Jurkat, Clone E6-1 (cell line): ENCODE data around the gene DUS3L.

Experiments used
- DNase-seq: peaks from one replicate; pipeline ENCODE4 v3.0.0-alpha.2; 2011; ENCODE audit warnings: low read depth, low spot score
- H3K4me3 ChIP-seq: 2 replicates; pipeline ENCODE4 v1.5.1; 2011; ENCODE audit warnings: mild to moderate bottlenecking, low read length, control low read depth, moderate library complexity

DUS3L gene

DNA sequence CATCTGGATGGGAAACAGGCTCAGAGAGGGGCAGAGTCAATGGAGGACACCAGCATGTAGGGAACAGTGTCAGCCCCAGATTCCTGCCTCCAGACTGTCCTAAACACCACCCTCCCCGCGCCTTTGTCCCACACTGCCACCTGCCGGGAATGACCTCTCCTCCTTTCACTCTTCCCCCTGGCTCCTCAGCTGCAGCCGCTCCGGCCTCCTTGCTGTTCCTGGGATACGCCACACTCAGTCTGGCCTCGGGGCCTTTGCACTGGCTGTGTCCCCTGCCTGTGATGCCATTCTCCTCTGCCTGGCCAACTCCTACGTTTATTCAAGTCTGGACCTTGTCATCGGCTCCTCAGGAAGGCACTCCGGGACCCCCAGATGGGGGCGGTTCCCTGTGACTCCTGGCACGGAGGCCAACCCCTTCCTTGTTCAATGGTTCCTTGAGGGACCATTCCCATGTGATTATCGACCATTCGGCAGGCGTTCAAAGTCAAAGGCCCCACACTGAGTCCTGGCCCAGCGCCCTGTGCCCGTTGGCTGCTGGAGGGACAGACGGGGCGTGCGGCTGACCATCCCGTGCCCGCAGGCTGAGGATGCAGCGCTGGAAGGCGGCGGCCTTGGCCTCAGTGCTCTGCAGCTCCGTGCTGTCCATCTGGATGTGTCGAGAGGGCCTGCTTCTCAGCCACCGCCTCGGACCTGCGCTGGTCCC, 32.8 kb upstream of the DUS3L start:
- DNase-seq: no peak
- no peak overlapping the region for H3K4me3 ChIP-seq

DNA sequence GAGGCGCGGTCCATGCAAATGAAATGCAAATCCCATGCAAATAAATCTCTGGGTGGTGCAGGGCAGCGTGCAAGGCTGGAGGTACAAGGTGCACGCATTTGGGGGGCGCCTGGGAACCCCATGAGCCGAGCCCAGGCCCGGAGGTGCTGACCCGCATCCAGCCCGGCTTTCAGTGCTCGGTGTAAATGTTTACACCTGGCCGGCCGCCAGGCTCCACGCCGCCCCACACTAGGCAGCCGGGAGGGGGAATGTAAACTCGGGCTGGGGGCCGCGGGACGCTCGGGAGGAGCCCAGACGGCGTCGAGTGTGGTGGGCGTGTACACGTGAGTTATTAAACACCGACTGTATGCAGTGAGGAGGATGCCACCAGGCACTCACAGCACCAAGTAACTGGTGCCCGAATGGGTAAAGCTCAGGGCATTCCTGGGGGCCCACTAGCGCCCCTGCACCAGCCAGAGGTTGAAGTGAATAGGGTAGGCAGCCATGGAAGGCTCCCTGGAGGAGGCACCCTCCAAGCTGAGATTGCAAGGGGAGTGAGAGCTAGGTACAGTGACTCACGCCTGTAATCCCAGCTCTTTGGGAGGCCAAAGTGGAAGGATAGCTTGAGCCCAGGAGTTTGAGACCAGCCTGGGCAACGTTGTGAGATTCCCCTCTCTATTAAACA, 31.4 kb upstream of the DUS3L start:
- H3K4me3 ChIP-seq: no peak overlapping the region
- DNase-seq: no peak

DNA sequence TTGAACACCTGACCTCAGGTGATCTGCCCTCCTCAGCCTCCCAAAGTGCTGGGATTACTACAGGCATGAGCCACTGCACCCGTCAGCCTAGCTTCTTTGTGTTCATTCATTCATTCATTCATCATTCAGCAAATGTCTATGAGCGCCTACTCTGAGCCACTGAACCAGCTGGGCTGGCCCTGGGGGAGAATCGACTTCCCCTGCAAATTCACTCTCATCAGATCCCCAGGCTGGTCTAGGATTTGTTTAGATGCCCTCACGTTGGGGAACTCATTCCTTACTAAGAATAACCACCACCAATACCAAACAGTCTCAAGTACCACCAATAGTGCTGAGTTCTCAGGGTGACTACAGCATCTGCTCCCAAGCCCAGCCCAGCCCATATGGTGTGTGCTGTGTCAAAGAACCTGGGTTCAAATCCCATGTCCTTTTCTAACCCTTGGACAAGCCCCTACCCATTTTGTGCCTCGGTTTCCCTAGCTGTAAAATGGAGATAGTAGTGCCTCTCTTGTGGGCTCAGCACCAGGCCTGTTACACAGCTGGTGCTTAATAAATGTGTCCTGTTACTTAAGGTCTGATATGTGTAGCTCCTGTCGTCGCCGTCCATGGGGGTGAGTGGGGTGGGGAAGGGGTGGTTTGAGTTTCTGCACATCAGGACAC, 30.7 kb upstream of the DUS3L start:
- H3K4me3 ChIP-seq: no peak overlapping the region
- no peak for DNase-seq

DNA sequence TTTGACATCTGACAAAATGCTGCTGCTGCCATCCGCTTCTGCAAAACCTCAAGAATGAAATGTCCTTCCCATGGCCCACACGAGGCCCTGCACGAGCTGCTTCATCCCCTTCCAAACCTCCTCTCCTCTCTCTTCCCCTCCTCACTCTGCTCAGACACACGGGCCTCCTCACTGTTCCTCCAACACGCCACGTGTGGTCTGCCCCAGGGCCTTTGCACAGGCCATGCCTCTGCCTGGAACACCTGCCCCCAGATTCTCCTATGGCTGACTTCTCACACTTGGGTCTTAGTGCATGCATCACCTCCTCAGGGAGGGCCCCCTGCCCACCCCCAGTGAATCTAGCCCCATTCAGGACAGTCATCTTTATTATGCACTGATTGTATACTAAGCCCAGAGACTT, 29.8 kb upstream of the DUS3L start:
- DNase-seq: no peak
- H3K4me3 ChIP-seq: no peak overlapping the region

DNA sequence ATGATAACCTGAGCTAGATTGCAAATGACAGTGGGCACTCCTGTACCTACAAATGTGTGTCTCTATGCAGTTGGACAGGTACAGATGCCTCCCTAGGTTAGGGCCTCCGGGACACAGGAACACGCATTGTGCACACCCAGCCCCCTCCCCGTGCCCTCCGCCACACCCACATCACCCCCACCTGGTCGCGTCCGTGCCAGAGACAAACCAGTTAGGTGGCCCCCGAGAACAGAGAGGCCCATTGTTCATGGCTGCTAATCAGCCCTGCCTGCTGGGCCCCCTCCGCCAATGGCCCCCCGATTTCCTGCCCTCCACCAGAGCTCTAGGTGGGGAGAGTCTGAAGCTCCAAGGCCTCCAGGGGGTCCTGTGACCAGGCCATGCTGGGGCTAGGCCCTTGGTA, 27.6 kb upstream of the DUS3L start:
- H3K4me3 ChIP-seq: no peak overlapping the region
- no peak for DNase-seq

DNA sequence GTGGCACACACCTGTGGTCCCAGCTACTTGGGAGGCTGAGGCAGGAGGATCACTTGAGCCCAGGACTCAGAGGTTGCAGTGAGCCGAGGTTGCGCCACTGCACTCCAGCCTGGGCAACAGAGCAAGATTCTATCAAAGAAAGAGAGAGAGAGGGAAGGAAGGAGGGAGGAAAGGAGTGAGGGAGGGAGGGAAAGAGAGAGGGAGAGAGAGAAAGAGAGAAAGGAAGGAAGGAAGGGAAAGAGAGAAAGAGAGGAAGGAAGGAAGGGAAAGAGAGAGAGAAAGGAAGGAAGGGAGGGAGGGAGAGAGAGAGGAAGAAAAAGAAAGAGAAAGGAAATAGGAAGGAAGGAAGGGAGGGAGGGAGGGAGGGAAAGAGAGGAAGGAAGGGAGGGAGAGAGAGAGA, 26.3 kb upstream of the DUS3L start:
- H3K4me3 ChIP-seq: no peak overlapping the region
- no peak for DNase-seq

DNA sequence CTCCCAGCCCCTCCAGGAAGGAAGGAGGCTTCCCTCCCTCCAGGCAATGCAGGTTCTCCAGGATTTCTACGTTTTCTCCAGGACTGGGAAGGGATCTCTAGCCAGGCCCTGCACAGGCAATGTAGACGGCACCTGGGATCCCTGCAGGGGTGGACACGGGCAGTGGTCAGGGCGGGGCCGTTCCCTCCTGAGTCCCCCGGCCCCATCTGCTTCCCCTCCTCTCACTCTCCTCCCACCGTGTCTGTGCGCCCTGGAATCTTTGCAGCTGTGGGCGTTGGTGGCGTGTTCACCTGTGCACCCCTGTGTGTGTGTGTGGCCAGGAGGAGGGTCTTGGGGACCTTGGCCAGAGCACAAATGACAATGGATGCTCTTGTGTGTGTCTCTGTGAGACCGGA, 23.9 kb upstream of the DUS3L start:
- DNase-seq: no peak
- no peak overlapping the region for H3K4me3 ChIP-seq

DNA sequence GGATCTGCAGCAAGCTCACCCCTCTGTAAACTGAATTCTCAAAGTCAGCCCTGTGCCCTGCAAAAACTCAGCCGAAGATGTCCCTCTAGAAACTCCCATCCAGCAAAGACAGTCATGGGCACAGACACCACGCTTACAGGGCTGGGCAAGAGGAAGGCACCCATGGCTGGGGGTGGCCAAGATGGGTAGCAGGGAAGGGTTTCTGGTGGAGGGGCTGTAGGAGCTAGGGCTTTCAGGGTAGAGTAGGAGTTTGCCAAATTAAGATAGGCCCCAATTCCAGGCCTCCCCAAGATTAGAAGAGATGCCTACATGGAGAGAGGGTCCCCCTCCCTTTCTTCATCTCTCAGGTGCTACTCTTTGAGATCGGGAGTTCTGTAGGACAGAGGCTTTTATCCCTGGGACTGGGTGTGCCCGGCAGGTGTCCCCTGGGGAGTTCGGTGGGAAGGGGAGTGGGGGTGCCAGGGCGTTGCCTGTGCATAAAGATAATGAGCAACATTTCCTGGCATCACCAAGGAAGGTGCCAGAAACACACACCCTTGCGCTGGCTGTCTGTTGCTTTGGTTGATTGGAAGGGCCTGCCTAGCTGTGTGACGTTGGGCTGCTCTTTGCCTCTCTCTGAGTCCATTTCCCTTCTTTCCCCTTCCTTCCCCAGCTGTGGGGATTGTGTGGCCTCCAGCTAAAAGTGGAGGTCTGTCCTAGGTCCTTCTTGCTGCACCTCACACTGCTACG, 23.3 kb upstream of the DUS3L start:
- no peak overlapping the region for H3K4me3 ChIP-seq
- DNase-seq: no peak

DNA sequence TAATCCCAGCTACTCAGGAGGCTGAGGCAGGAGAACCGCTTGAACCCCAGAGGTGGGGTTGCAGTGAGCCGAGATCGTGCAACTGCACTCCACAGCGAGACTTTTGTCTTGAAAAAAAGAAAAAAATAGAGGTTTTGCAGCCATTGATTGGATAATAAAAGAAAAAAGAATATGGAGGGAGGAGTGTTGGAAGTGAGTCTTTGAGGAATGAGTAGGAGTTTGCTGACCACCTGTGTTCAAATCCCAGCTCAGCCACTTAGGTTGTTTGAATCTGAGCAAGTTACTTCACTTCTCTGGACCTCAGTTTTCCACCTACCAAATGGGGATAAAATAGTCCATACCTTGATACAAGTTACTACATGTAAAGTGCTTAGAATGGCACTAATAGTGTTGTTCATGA, 20.2 kb upstream of the DUS3L start:
- no peak for DNase-seq
- no peak overlapping the region for H3K4me3 ChIP-seq

DNA sequence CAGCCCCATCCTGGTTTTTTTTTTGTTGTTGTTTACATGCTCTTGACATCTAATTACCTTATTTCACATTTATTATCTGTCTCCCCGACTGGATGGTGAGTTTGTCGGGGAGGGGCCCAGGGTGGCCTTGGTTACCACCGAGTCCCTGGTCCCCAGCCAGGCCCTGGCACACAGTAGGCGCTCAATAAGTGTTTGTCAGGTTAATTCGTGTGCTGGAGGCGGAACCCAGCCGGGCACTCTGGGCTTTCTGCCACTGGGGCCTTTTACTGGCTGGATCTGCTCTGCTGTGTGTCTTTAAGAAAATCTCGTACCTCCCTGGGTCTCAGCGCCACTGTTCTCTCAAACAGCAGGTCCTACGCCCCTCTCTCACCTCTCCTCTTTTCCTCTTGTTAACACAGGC, 18.5 kb upstream of the DUS3L start:
- no peak overlapping the region for H3K4me3 ChIP-seq
- no peak for DNase-seq

DNA sequence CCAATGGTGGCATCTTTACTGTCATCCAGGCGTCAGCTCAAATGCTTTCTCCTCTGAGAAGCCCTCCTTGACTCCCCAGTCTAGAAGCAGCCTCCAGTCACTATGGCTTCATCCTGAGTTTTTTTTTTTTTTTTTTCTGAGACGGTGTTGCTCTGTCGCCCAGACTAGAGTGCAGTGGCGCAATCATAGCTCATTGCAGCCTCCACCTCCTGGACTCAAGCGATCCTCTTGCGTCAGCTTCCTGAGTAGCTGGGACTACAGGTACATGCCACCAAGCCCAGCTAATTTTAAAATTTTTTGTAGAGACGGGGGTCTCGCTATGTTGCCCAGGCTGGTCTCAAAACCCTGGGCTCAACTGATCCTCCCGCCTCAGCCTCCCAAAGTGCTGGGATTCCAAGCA, 18.1 kb upstream of the DUS3L start:
- DNase-seq: no peak
- H3K4me3 ChIP-seq: no peak overlapping the region

DNA sequence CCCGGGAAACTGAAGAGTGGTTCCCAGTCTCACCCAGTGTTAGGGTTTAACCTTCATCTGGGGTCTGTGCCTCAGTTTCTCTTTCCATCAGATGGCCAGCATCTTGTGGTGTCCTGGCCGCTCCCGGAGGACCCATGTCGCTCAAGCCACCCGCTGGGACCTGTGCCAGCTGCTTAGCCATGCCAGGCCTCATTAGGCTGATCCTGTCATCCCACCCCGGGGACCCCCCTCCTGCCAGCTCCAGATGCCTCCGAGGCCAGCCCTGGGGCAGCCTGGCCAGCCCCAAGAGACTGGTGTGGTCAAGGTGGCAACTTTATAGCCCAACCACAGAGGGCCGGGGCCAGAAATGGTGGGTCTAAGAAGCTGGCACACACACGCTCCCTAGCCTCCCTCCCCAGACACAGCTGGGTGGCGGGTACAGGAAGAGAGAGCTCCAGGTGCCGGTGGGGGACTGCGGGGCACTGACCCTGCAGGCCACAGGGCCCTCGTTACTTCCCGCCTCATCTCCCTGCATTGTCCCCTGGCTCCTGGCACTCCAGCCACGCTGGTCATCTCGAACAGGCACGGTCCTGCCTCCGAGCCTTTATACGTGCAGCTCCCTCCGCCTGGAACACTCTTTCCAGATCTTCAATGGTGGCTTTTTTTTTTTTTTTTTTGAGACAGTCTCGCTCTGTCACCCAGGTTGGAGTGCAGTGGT, 17.3 kb upstream of the DUS3L start:
- no peak overlapping the region for H3K4me3 ChIP-seq
- DNase-seq: no peak

DNA sequence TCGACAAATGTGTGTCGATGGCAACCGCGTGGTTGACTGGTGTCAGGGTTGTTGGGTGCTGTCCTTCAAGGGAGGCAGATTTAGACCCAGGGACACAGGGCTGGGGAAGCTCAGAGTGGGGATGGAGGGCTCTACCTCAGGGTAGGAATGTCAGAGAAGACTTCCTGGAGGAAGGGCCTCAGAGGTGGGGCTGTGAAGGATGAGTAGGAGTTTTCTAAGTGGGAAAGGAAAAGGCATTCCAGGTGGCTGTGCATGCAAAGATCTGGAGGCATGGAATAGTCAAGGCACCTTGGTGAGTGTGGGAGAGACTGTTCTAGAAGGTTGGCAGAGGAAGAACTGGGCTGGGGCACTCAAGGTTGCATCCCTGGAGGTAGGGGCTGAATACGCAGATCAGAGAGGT, 15.9 kb upstream of the DUS3L start:
- no peak overlapping the region for H3K4me3 ChIP-seq
- DNase-seq: no peak

DNA sequence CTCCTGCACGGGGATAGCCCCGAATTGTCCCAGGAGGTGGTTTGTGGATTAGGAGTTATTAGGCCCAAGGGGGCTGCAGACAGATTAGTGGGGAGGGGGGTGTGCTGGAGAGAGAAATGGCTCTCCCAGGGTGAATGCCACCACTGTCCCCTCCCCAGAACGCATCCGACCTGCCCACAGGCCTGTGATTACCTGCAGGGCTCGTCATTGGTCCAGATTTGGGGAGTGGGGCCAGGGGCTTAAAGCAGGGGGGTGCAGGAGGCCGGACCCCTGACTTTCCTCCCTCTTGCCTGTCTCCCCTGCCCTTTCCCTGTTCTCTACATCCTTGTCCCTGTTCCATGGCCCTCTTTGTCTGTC, 15.1 kb upstream of the DUS3L start:
- DNase-seq: no peak
- H3K4me3 ChIP-seq: no peak overlapping the region

DNA sequence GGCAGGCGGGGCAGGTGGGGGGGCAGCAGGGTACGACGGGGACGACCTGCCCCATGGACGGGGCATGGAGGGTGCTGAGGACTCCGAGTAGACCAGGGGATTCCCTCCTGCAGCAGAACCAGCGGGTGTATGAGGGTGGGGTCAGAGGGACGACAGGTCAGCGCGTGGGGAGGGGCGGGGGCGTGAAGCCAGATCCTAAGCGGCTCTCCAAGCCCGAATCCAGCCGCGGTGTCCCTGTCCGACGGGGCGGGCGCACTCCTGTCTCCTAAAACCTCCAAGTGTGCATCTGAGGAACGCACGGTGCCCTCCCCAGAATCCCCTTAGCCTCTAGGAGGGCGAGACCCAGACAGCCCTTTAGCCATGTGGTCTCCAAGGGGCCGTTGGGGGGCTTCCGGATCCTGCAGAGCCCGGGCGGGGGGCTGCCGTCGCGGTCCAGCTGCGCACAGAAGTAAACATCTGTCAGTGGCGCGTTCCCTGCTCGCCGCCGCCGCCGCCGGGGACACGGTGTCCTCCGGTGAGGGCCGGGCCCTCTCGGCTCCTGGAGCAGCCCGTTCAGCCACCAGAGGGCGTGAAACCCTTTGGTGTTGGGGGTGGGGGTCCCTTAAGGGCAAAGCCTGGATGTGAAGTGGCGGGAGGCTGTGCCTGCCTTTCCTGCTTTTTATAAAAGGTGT, 14.6 kb upstream of the DUS3L start:
- DNase-seq: no peak
- H3K4me3 ChIP-seq: peak overlapping the region; percentile 15; the same call in 1 of the 2 replicates

DNA sequence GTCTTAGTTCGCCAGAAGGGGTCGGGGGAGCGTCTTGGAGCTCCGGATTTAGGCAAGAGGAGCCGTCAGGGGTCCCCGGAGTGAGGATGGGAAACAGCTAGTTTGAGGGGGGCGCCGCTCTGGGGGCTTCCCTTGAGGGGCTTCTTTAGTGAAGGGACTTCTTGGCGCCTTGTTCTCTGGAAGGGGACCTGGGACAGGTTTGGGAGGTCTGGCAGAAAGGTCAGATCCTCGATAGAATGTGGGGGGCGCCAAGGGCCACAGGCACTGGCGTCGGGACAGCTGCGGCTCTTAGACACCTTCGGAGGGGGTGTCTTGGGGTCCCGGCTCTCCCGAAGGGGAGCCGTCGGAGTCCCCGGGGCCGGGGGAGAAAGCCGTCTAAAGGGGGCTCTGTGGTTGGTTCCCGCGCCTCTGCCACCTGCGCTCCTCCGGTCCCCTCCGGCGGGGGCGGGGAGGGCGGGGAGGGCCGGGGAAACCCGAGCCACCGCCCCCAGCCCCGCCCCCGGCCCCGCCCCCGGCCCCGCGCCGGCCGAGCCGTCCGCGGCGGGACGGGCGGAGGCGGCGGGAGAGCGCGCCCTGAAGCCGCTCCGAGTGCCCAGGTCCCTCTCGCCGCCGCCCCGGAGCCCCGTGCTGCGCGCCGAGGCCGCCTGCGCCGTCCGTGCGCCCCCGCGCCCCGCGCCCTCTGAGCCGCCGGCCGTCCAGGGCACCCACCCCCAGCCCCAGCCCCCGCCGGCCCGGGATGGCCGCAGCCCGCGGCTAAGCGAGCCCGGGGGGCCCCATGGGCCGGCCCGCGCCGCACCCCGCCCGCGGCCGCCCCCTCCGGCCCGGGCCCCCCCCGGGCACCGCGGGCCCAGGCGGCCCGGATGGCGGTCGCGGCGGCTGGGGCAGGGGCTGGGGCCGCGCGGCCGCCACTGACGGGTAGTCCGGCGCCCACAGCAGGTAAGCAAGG, 13.8 kb upstream of the DUS3L start, which contains the start of gene NRTN:
Gene NRTN (plus strand): TSS at position 552 of the 946 bp plus-strand sequence. CDS start 19,099 bp downstream, outside the sequence.
- peak within 1 kb of the TSS; percentile 37 for H3K4me3 ChIP-seq
- DNase-seq: no peak

DNA sequence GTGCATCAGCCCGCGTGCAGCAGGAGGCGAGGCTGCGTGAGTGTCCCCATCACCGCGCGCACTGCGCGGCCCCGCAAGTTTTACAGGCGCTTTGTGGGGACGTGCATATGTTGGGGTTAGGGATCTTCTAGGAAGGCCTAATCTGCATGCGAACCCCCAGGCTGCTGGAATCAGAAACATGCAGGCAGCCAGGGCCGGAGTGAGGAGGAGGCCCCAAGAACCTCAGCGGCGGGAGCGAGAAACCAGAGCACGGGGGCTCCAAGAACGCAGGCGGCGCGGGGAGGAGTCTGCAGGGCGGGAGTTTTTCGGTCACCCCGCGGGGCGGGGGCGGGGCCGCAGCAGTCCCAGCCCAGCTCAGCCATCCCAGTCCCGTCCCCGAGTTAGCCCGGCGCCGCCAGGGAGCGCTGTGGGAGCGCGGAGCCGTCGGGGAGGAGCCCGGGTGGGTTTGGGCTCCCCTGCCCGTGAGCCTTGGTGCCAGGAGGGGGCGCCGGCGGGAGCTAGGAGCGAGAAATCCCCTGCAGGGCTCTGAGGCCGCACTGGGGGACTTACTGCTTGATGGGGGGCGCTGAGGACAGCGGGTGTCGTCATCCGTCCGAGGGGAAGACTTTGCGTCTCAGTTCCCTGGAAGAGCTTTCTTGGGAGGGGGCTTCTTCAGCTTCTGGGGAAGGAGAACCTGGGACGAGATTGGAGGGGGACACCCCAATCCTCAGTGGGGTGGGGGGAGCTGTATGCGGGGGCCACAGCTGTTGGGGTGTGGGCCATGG, 13.0 kb upstream of the DUS3L start:
- DNase-seq: peak; percentile 87

More for the DNA sequence above, 13.0 kb upstream of the DUS3L start:
- H3K4me3 ChIP-seq: peak overlapping the region; percentile 37
